Activated T-helper 17 cell treated with anti-CD3 and anti-CD28 coated beads, Interleukin-2, amount 50 U/mL, for 72 hours (primary cell): ENCODE measurements around the gene FGF1. TPM values are rescaled to one million over a fixed set of nuclear protein-coding genes. Genes with fewer than 3 reads are reported as not detected.
A peak's percentile ranks its signal among the peaks of the same experiment; 100 is the strongest.

Experiments used
- ATAC-seq: fragments of 150-1000 bp; cut with Tn5 transposase; replicated peaks from 2 replicates; pipeline ENCODE4 v1.10.0; 2021; ENCODE audit warnings: mild to moderate bottlenecking, moderate library complexity
- H3K27ac Mint-ChIP-seq: one replicate; pipeline ENCODE4 v1.8.0; 2022; ENCODE audit warnings: mixed read lengths
- H3K27me3 Mint-ChIP-seq: one replicate; pipeline ENCODE4 v1.8.0; 2022; ENCODE audit warnings: mixed read lengths
- H3K36me3 Mint-ChIP-seq: one replicate; pipeline ENCODE4 v1.8.0; 2022; ENCODE audit warnings: low read depth, mild to moderate bottlenecking, mixed read lengths
- H3K4me1 Mint-ChIP-seq: one replicate; pipeline ENCODE4 v1.8.0; 2022; ENCODE audit warnings: mixed read lengths
- H3K4me3 Mint-ChIP-seq: one replicate; pipeline ENCODE4 v1.8.0; 2022; ENCODE audit warnings: mild to moderate bottlenecking, mixed read lengths
- H3K9me3 Mint-ChIP-seq: one replicate; pipeline ENCODE4 v1.8.0; 2022; ENCODE audit warnings: mixed read lengths
- total RNA-seq, 2 donors: library from RNA; stranded (reverse); gene quantifications; one replicate each; pipeline ENCODE4 v1.2.3, GENCODE V29; 2022

Gene FGF1
- total RNA-seq, 2 donors from 2014 or later = not detected

GRCh38 chr5:142634216-142635011, 51.5 kb downstream of the FGF1 start:
- Mint-ChIP-seq H3K27me3 (peaks cover 23% of the 10 kb centered on the region), H3K27ac (no peak overlapping the region), H3K9me3 (no peaks in the 10 kb centered on the region)

GRCh38 chr5:142630927-142631539, 54.9 kb downstream of the FGF1 start:
- no peaks in the 10 kb centered on the region for H3K4me1 Mint-ChIP-seq
- H3K9me3 Mint-ChIP-seq = no peaks in the 10 kb centered on the region
- no peaks in the 10 kb centered on the region for H3K36me3 Mint-ChIP-seq
- H3K27ac Mint-ChIP-seq = no peak overlapping the region
- no peak overlapping the region for H3K4me3 Mint-ChIP-seq
- peaks cover 15% of the 10 kb centered on the region for H3K27me3 Mint-ChIP-seq
- ATAC-seq = no peak

More at GRCh38 chr5:142634216-142635011, 51.5 kb downstream of the FGF1 start:
- Mint-ChIP-seq H3K4me1 (no peaks in the 10 kb centered on the region), H3K36me3 (no peaks in the 10 kb centered on the region), H3K4me3 (no peak overlapping the region)
- no peak for ATAC-seq

GRCh38 chr5:142627383-142628217, 58.3 kb downstream of the FGF1 start:
- H3K27ac Mint-ChIP-seq = no peak overlapping the region
- no peaks in the 10 kb centered on the region for H3K4me1 Mint-ChIP-seq
- H3K9me3 Mint-ChIP-seq = no peaks in the 10 kb centered on the region
- H3K27me3 Mint-ChIP-seq = peaks cover 10% of the 10 kb centered on the region
- H3K36me3 Mint-ChIP-seq = no peaks in the 10 kb centered on the region
- no peak overlapping the region for H3K4me3 Mint-ChIP-seq
- ATAC-seq = no peak

- no peak for ATAC-seq
- H3K4me3 Mint-ChIP-seq = no peak overlapping the region
- no peaks in the 10 kb centered on the region for H3K4me1 Mint-ChIP-seq
- H3K27me3 Mint-ChIP-seq = peaks cover 8% of the 10 kb centered on the region
- no peak overlapping the region for H3K27ac Mint-ChIP-seq
- H3K9me3 Mint-ChIP-seq = no peaks in the 10 kb centered on the region
- no peaks in the 10 kb centered on the region for H3K36me3 Mint-ChIP-seq
Observed at GRCh38 chr5:142626786-142627185, 59.1 kb downstream of the FGF1 start.

- Mint-ChIP-seq H3K4me3 (no peak overlapping the region), H3K9me3 (no peaks in the 10 kb centered on the region), H3K36me3 (no peaks in the 10 kb centered on the region), H3K27me3 (peaks cover 10% of the 10 kb centered on the region), H3K4me1 (no peaks in the 10 kb centered on the region), H3K27ac (no peak overlapping the region)
- ATAC-seq = no peak
Observed at GRCh38 chr5:142626099-142626498, 59.8 kb downstream of the FGF1 start.

- Mint-ChIP-seq H3K9me3 (no peaks in the 10 kb centered on the region), H3K36me3 (no peaks in the 10 kb centered on the region), H3K4me3 (no peak overlapping the region), H3K27ac (no peak overlapping the region), H3K4me1 (peaks cover 9% of the 10 kb centered on the region), H3K27me3 (peaks cover 3% of the 10 kb centered on the region)
- no peak for ATAC-seq
Observed at GRCh38 chr5:142621227-142621626, 64.7 kb downstream of the FGF1 start.

GRCh38 chr5:142619815-142620214, 66.1 kb downstream of the FGF1 start:
- Mint-ChIP-seq H3K9me3 (no peaks in the 10 kb centered on the region), H3K4me1 (peaks cover 9% of the 10 kb centered on the region), H3K36me3 (no peaks in the 10 kb centered on the region), H3K27me3 (peaks cover 3% of the 10 kb centered on the region), H3K27ac (no peak overlapping the region), H3K4me3 (no peak overlapping the region)
- no peak for ATAC-seq

- Mint-ChIP-seq H3K4me3 (peak overlapping the region; percentile 55), H3K27ac (peak overlapping the region; percentile 84)
- peak; percentile 78 for ATAC-seq
Observed at GRCh38 chr5:142618130-142618523, 67.8 kb downstream of the FGF1 start.

GRCh38 chr5:142617416-142618129, 68.3 kb downstream of the FGF1 start:
- peak; percentile 93 for ATAC-seq
- Mint-ChIP-seq H3K9me3 (no peaks in the 10 kb centered on the region), H3K27me3 (peaks cover 12% of the 10 kb centered on the region), H3K27ac (peak overlapping the region; percentile 84), H3K4me1 (peaks cover 9% of the 10 kb centered on the region), H3K36me3 (no peaks in the 10 kb centered on the region), H3K4me3 (peak overlapping the region; percentile 55)

More at GRCh38 chr5:142618130-142618523, 67.8 kb downstream of the FGF1 start:
- Mint-ChIP-seq H3K36me3 (no peaks in the 10 kb centered on the region), H3K4me1 (peaks cover 9% of the 10 kb centered on the region), H3K9me3 (no peaks in the 10 kb centered on the region), H3K27me3 (peaks cover 7% of the 10 kb centered on the region)

GRCh38 chr5:142615948-142616347, 69.9 kb downstream of the FGF1 start:
- peaks cover 17% of the 10 kb centered on the region for H3K27me3 Mint-ChIP-seq
- no peaks in the 10 kb centered on the region for H3K36me3 Mint-ChIP-seq
- peaks cover 11% of the 10 kb centered on the region for H3K4me1 Mint-ChIP-seq
- no peak overlapping the region for H3K27ac Mint-ChIP-seq
- H3K4me3 Mint-ChIP-seq = no peak overlapping the region
- no peaks in the 10 kb centered on the region for H3K9me3 Mint-ChIP-seq
- no peak for ATAC-seq

- peaks cover 21% of the 10 kb centered on the region for H3K27me3 Mint-ChIP-seq
- ATAC-seq = no peak
Observed at GRCh38 chr5:142614054-142614453, 71.8 kb downstream of the FGF1 start.

GRCh38 chr5:142613271-142613671, 72.6 kb downstream of the FGF1 start:
- Mint-ChIP-seq H3K4me1 (peaks cover 12% of the 10 kb centered on the region), H3K9me3 (no peaks in the 10 kb centered on the region), H3K27me3 (peaks cover 23% of the 10 kb centered on the region), H3K27ac (no peak overlapping the region), H3K4me3 (no peak overlapping the region), H3K36me3 (no peaks in the 10 kb centered on the region)
- no peak for ATAC-seq

More at GRCh38 chr5:142614054-142614453, 71.8 kb downstream of the FGF1 start:
- H3K9me3 Mint-ChIP-seq = no peaks in the 10 kb centered on the region
- no peaks in the 10 kb centered on the region for H3K36me3 Mint-ChIP-seq
- no peak overlapping the region for H3K27ac Mint-ChIP-seq
- H3K4me3 Mint-ChIP-seq = no peak overlapping the region
- H3K4me1 Mint-ChIP-seq = peaks cover 12% of the 10 kb centered on the region

GRCh38 chr5:142612494-142613270, 73.2 kb downstream of the FGF1 start:
- H3K4me3 Mint-ChIP-seq = no peak overlapping the region

More at GRCh38 chr5:142612494-142613270, 73.2 kb downstream of the FGF1 start:
- Mint-ChIP-seq H3K9me3 (no peaks in the 10 kb centered on the region), H3K27me3 (peaks cover 23% of the 10 kb centered on the region), H3K27ac (no peak overlapping the region), H3K4me1 (peaks cover 7% of the 10 kb centered on the region), H3K36me3 (no peaks in the 10 kb centered on the region)
- no peak for ATAC-seq
